IMR-90 (cell line): Measurements from ENCODE around the gene ATP13A5.

Experiments
- CTCF ChIP-seq: conservative IDR thresholded peaks from 2 replicates; pipeline ENCODE4 v1.5.1; 2012; ENCODE audit warnings: mild to moderate bottlenecking, low read depth, low read length, improper control_type of control experiment
- POLR2A ChIP-seq: IDR thresholded peaks from 2 replicates; pipeline ENCODE4 v1.6.1; 2012; ENCODE audit warnings: mild to moderate bottlenecking, low read depth, low read length

- TF ChIP-seq CTCF (no peak), POLR2A (no peak)
Observed at GRCh38 chr3:193241716-193242115, 136.8 kb downstream of the ATP13A5 start.
